ENCODE results near the gene CLIP4. TPM values are rescaled to one million over a fixed set of nuclear protein-coding genes. Genes with fewer than 3 reads are reported as not detected.

CLIP4 gene
- polyA plus RNA-seq, 2 of the 4 experiments (the other 2 are of a cell fraction): 51.1 to 99.1 TPM

- POLR2A ChIA-PET: no interaction called here
- no peak for DNase-seq (ENCODE audit: low read depth in 1 of 2, low spot score in 1 of 2)
- 82% methylated on average over 8 of the region's 8 CpGs for WGBS (ENCODE audit: missing lambda C conversion rate)
These were observed 40.8 kb upstream of the CLIP4 start, which contains the start of gene PCARE for GRCh38 chr2:29074411-29074810. TSS of gene PCARE (minus strand) at chr2:29074523. CDS start at chr2:29074261, 262 bp downstream.

GRCh38 chr2:29075894-29076705, 39.1 kb upstream of the CLIP4 start:
- Histone ChIP-seq H3K4me1 (no peaks in the 10 kb centered on the region), H3K4me3 (no peak overlapping the region), H3K9me3 (peaks cover 19% of the 10 kb centered on the region), H3K4me2 (no peak overlapping the region), H3K27ac (no peak overlapping the region)
- FAIRE-seq (no peak), DNase-seq (ENCODE audit: low read depth in 1 of 2, low spot score in 1 of 2) (no peak), ATAC-seq (no peak)
- CTCF ChIA-PET: interaction anchor here (0.7 to 2.1 kb wide), 6 partner anchors 8 to 266 kb away, joined by 3 to 7 read pairs (median 3); no protein-coding TSS in a partner anchor
- no peak for TF ChIP-seq HOXB13 (CRISPR knock-in tag; IDR thresholded peaks at IDR 0.05; ENCODE audit: low read depth)
- POLR2A ChIA-PET: interaction anchor here (0.6 kb wide), 1 partner anchor 36 kb away, joined by 3 read pairs; no protein-coding TSS in a partner anchor
- 65% methylated on average over 14 of the region's 14 CpGs for WGBS (ENCODE audit: missing lambda C conversion rate)

More at GRCh38 chr2:29074411-29074810, 40.8 kb upstream of the CLIP4 start, which contains the start of gene PCARE:
- peaks cover 5% of the 10 kb centered on the region; the same call in 2 of the 3 replicates for H3K9me3 ChIP-seq
- no peak within 1 kb of the TSS for H3K27ac ChIP-seq
- no peak for ATAC-seq
- H3K4me1 ChIP-seq: no peaks in the 10 kb centered on the region
- no peak within 1 kb of the TSS for H3K4me2 ChIP-seq
- no peak for FAIRE-seq
- no peak within 1 kb of the TSS for H3K4me3 ChIP-seq
- TF ChIP-seq RCOR1 (IDR thresholded peaks at IDR 0.05; ENCODE audit: low read depth, low read length): no peak
- no peak for TF ChIP-seq PBX3 (IDR thresholded peaks at IDR 0.05)
- TF ChIP-seq SMC3 (IDR thresholded peaks at IDR 0.05): no peak
- TF ChIP-seq MAZ (IDR thresholded peaks at IDR 0.05; ENCODE audit: borderline replicate concordance, low read depth, low read length): no peak
- no peak for TF ChIP-seq NFE2L2 (conservative IDR thresholded peaks at IDR 0.05; ENCODE audit: low read length)
- no peak for TF ChIP-seq HOXB13 (CRISPR knock-in tag; IDR thresholded peaks at IDR 0.05; ENCODE audit: low read depth)
- TF ChIP-seq REST (IDR thresholded peaks at IDR 0.05): no peak
- CTCF ChIA-PET: interaction anchor here (1.0 to 2.1 kb wide), 4 partner anchors 9 to 122 kb away, joined by 3 to 7 read pairs (median 4); no protein-coding TSS in a partner anchor

- 91% methylated on average over 7 of the region's 7 CpGs for WGBS (ENCODE audit: missing lambda C conversion rate)
- TF ChIP-seq CEBPB (IDR thresholded peaks at IDR 0.05): no peak
- TF ChIP-seq HOXA7 (CRISPR knock-in tag; IDR thresholded peaks at IDR 0.05): no peak
- no peak for TF ChIP-seq MAZ (IDR thresholded peaks at IDR 0.05; ENCODE audit: borderline replicate concordance, low read depth, low read length)
- TF ChIP-seq BCL3 (IDR thresholded peaks at IDR 0.05): no peak
- no peak for TF ChIP-seq MAFK (IDR thresholded peaks at IDR 0.05; ENCODE audit: partially characterized antibody)
- no peak for TF ChIP-seq RARB (CRISPR knock-in tag; IDR thresholded peaks at IDR 0.05)
- ChIA-PET CTCF (interaction anchor here (1.1 to 1.9 kb wide), 4 partner anchors 8 to 55 kb away, joined by 3 to 7 read pairs (median 4); no protein-coding TSS in a partner anchor), POLR2A (no interaction called here)
- no peak for ATAC-seq
- DNase-seq (ENCODE audit: low read depth in 1 of 2, low spot score in 1 of 2): no peak
- Histone ChIP-seq H3K9me3 (peaks cover 19% of the 10 kb centered on the region), H3K4me3 (no peak overlapping the region), H3K4me2 (no peak overlapping the region), H3K27ac (no peak overlapping the region), H3K4me1 (no peaks in the 10 kb centered on the region)
- FAIRE-seq: no peak
These were observed 35.3 kb upstream of the CLIP4 start for GRCh38 chr2:29079887-29080286.

Data from A549 (cell line).